HG03565 (cell line): ENCODE measurements around the gene CDK5RAP1.

Source experiments
- ATAC-seq: cut with Tn5 transposase; IDR thresholded peaks from one replicate; pipeline ENCODE4 v1.9.1; 2021; ENCODE audit warnings: mild to moderate bottlenecking, moderate library complexity; ENCODE audit not compliant: unreplicated experiment

CDK5RAP1 gene

GRCh38 chr20:33387177-33387576 is 14.1 kb downstream of the CDK5RAP1 start:
- ATAC-seq: no peak

GRCh38 chr20:33386673-33387072 is 14.6 kb downstream of the CDK5RAP1 start:
- ATAC-seq: no peak

- no peak for ATAC-seq
Observed at GRCh38 chr20:33377366-33377765, 24.0 kb downstream of the CDK5RAP1 start.

GRCh38 chr20:33373735-33374605 is 27.3 kb downstream of the CDK5RAP1 start:
- ATAC-seq: no peak

GRCh38 chr20:33372993-33373441 is 28.3 kb downstream of the CDK5RAP1 start:
- no peak for ATAC-seq

- ATAC-seq: no peak
Observed at GRCh38 chr20:33370291-33370690, 31.0 kb downstream of the CDK5RAP1 start.

- ATAC-seq: no peak
Observed at GRCh38 chr20:33362898-33363297, 38.4 kb downstream of the CDK5RAP1 start.

GRCh38 chr20:33359399-33360261 is 41.7 kb downstream of the CDK5RAP1 start:
- no peak for ATAC-seq

GRCh38 chr20:33353013-33353402 is 48.3 kb downstream of the CDK5RAP1 start:
- no peak for ATAC-seq

- ATAC-seq: no peak
Observed at GRCh38 chr20:33352258-33353012, 48.9 kb downstream of the CDK5RAP1 start.

- ATAC-seq: no peak
Observed at GRCh38 chr20:33351696-33352095, 49.6 kb downstream of the CDK5RAP1 start.

GRCh38 chr20:33349493-33349892 is 51.8 kb downstream of the CDK5RAP1 start:
- ATAC-seq: no peak

- ATAC-seq: no peak
Observed at GRCh38 chr20:33348136-33348937, 53.0 kb downstream of the CDK5RAP1 start.

- ATAC-seq: no peak
Observed at GRCh38 chr20:33345342-33345741, 56.0 kb downstream of the CDK5RAP1 start.

GRCh38 chr20:33343521-33343920 is 57.8 kb downstream of the CDK5RAP1 start:
- ATAC-seq: no peak

GRCh38 chr20:33339515-33340058 is 61.7 kb downstream of the CDK5RAP1 start:
- ATAC-seq: no peak

GRCh38 chr20:33338467-33339258 is 62.7 kb downstream of the CDK5RAP1 start:
- ATAC-seq: no peak

- no peak for ATAC-seq
Observed at GRCh38 chr20:33337531-33338165, 63.7 kb downstream of the CDK5RAP1 start.

- no peak for ATAC-seq
Observed at GRCh38 chr20:33337119-33337518, 64.2 kb downstream of the CDK5RAP1 start.
